GM19324 (cell line): ENCODE measurements around the gene RFX4.

Experiments
- ATAC-seq: cut with Tn5 transposase; IDR thresholded peaks from one replicate; pipeline ENCODE4 v1.9.1; 2021; ENCODE audit warnings: mild to moderate bottlenecking, moderate library complexity; ENCODE audit not compliant: unreplicated experiment, low FRiP score

The RFX4 gene

GRCh38 chr12:106582641-106583230, at the start of gene RFX4:
Gene RFX4 (plus strand): TSS chr12:106583004. CDS start chr12:106583321, 317 bp downstream.
- ATAC-seq = no peak

GRCh38 chr12:106541201-106541600, 41.6 kb upstream of the RFX4 start:
- ATAC-seq = no peak

DNA sequence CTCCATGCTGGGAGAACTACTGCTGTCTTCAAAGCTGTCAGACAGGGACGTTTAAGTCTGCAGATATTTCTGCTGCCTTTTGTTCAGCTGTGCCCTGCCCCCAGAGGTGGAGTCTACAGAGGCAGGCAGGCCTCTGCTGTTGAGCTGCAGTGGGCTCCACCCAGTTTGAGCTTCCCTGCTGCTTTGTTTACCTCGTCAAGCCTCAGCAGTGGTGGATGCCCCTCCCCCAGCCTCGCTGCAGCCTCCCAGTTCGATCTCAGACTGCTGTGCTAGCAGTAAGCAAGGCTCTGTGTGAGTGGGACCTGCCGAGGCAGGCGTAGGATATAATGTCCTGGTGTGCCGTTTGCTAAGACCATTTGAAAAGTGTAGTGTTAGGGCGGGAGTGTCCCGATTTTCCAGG, 31.4 kb upstream of the RFX4 start:
- ATAC-seq = no peak

- no peak for ATAC-seq
Observed at GRCh38 chr12:106552228-106552627, 30.6 kb upstream of the RFX4 start.

GRCh38 chr12:106564678-106565329, 18.0 kb upstream of the RFX4 start:
- ATAC-seq = no peak

- no peak for ATAC-seq
Observed at GRCh38 chr12:106566771-106567170, 16.0 kb upstream of the RFX4 start.

- ATAC-seq = no peak
Observed at GRCh38 chr12:106573239-106573638, 9.6 kb upstream of the RFX4 start.

GRCh38 chr12:106576848-106577247, 6.0 kb upstream of the RFX4 start:
- no peak for ATAC-seq

DNA sequence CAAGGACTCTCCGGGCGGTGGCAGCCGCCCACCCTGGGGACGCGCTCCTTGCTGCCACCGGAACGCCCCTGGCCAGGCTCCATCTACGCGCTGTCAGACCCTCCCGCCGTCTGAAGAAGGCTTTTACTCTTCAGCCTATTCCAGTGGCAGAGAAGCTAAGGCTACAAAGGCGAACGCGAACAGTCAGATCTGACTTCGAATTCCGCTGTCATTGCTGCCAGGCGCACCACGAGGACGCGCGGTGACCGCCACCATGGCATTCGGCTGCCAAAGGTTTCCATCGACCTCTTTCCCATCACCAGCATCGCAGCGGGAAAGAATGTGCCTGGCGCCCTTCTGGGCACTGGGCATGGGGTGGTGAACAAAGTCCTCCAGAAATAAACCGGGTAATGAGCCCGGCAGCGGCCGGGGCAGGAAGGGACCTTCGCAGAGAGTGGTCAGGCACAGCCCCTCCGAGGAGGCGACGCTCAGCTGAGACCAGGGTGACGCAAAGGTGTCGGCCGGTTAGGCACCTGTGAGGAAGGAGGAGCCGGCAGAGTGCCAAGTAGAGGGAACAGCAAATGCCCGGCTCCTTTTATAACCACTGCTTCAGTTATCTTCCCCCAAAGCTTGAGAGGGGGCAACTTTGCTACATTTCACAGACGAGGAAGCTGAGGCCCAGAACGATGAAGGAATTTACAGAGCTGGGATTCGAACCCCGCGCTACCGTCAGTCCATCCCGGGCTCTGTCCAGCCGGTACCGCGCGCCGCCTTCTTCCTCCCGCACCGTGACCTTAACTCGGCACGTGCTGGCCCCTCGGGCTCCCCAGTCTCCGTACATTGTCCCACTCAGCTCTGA, 1.9 kb upstream of the RFX4 start:
- no peak for ATAC-seq

DNA sequence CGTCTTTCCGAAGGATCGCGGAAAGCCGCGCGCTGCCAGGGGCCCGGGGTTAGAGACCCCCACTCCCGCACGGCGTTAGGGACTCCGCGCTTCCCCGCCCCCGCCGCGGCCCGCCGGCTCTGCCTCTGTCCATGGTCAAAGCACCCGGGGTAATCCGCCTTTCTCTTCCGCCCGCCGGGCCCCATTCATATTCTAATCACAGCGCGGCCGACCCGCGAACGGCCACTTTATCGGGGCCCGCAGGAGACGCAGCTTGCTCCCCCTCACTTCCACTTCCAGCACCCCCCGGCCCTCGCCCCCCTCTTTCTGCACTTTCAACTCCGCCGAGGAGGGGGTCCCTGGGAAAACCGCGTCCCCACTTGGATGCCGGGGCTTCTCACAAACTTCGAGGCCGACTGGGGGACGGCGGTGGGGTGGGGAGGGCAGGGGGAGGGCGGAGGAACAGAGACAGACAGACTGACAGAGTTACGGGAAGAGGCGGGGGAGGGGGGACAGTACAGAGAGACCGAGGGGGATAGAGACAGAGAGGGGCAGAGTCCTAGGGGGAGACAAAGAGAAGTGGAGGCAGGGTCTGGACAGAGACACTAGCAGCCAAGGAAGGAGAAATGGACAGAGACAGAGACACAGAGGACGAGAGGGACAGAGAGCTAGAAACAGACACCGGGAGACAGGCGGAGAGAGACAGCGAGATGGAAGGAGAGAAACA, 1.1 kb upstream of the RFX4 start:
- ATAC-seq = no peak

DNA sequence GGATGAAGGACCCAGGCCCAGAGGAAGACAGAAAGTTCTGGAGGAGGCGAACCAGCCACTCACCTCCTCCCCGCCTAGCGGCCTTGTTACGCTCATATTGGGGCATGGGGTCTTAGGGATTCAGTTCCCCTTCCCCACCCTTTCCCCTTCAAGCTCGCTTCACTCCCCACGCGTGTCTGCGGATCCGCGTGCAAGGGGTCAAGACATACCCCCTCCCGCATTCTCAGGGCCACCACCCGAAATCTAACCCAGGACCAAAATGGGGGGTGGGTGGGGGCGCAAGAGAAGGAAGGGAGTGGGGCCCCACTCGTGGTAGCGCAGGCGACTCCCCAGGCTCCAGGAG, 584 bp upstream of the RFX4 start:
- ATAC-seq = no peak

DNA sequence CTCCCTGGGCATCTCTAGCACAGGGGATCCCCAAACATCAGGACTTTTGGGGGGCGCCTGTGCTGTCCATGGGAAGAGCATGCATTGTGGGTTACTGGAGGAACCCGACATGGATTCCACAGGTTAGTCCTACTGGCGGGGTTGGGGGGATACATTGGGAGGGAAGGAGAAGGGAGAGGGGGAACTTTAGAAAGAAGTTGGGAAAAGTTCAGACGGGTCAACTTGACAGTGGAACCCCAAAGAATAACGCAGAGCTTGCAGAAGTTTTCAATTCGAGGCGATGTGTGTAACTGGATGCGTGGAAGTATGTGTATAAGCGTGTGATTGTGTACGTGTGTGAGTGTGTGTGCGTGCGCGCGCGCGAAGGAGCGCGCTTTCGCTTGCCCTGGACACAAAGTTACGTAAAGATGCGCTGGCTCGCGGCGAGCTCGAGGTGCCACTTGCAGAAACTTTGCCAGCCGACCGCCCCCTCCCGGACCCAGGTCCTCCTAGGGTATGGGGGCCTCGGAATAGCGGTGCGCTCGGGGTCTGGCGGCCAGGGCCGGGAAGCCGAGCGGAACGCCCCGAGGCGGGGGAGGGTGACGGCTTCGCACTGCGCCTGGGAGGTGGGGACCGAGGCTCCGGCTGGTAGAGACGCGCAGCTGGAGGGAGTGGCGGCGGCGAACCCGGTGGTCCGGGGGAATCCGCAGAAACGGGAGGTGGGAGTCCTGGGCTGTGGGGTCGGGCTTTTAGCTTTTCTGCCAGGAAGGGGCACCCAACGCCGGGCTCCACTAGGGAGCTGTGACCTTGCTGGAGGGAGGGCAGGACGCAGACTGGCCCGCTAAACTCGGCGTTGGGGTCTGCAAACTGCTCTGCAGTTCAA, 669 bp downstream of the RFX4 start:
- ATAC-seq = no peak

GRCh38 chr12:106584104-106585064, 1.6 kb downstream of the RFX4 start:
- ATAC-seq = no peak

GRCh38 chr12:106585105-106585520, 2.3 kb downstream of the RFX4 start:
- no peak for ATAC-seq

DNA sequence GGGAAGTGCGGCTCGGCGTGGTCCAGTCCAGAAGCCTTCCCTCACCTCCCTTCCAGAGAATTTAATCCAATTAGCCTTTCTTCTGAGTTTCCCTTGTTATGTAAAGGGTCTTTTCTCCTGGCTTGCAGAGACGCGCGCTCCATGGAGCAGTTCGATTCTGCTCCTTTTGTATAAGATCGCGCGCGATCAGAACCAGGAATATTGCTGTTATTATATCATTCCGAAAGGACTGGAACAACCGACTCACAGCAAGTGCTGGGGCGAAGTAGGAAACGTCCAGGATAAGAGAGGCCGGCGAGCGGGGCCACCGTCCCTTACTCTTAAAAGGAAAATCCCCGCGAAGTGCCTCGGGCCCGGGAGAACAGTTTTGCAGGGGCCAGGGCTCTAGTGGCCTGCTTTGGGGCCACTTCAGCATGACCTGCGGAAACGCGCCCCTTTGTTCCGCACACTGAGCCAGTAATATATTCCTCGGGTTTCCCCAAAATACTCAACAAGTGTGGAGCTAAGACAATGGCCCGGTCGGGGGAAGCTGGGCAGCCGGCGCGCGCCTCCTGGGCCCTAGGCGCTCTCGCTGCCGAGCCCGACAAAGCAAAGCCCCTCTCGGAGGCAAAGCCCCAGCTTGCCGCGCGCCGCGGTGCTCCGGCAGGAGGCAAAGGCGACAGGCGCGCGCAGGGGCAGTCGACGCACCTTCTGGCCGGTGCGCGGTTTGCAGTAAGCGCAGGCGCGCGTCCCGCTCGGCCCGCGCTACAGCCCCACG, 2.9 kb downstream of the RFX4 start:
- ATAC-seq = no peak

DNA sequence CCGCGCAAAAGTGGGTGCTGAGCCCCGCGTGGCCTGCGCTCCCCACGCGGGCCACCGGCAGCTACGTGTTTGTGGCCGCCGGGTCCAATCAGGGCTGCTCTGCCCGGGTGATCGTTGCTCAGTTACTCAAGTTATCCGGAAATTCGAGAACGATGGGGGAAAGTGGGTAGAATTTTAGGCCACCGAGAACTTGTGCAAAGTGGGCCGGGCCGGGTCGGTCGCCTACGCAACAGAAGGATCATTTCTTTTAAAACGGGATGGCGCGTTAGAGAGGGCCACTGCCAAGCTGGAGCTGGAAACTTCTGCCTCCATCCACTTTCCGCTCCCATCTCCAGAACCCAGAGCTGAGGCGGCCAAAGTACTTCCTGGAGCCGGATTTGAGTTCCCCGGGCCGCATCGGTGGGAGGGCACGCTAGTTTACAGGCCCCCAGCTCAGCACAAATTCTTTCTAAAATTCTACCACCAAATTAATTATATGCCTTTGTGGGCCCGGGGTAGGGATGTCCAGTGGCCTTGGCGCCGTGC, 3.5 kb downstream of the RFX4 start:
- no peak for ATAC-seq

GRCh38 chr12:106586803-106587684, 4.2 kb downstream of the RFX4 start:
- no peak for ATAC-seq
